IPS DF 4.7 (cell line): ENCODE results near the gene COL21A1.
"Not testable (repeated sequence)": the region's sequence is repeated elsewhere in the genome, so short reads cannot be mapped to it uniquely, and the experiment has no call there.

Source experiments
- DNase-seq: peaks from one replicate; pipeline ENCODE4 v3.0.0-alpha.2; 2013; ENCODE audit warnings: low spot score; ENCODE audit errors: extremely low read depth

The COL21A1 gene

DNA sequence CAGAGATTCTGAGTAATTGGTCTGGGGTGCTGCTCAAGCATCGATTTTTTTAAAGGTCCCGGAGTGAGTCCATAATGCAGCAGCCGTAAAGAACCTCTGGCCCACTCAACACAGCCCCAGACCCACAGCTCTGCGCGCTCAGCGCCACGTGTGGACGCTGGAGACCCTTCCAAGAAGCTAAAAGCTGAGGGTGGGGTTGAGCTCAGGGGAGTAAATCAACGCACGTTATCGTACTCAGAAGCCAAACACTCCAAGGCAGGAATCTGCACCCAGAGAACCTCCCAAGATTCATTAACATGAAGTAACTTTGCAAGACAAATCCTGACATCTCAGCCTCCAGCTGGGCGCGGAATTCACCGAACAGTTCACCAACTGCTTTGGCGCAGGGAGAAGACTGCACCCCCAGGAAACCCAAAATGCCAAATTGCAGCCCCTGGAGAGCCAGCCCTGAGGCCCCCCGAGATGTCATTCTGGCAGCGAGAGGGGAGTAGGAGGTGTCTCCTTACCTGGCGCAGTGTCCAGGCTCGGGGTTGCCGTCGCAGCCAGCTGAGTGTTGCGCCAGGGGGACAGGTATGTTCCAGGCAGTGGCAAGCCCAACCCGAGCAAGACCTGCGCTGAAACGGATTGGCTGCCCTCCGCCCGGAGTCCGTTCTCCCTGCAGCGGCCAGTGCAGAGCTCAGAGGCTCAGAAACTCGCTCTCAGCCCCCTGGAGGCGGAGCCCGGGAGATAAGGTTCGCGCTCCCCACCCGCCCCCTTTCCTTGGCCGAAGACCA, at the start of gene COL21A1:
Gene COL21A1 (minus strand): TSS at position 700 of the 773 bp plus-strand sequence. CDS start 64,962 bp downstream, outside the sequence.
- peak; percentile 75 for DNase-seq

DNA sequence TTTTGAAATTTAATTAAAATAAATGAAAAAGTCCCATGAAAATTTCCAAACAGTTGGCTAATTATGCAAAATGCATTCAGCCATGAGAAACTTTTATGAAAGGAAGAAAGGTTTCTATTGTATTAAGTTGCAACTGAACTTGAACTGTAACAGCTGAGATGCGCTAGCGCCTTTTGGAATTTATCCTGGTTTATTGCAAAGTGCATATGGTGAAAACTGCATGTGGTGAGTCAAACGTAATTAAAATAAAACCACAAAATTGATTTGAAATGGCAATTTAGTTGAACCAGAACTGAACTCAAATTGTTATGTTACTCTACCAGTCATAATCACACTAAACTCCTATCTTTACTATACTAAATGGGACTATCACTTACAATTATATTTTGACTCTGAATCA, 46.4 kb upstream of the COL21A1 start:
- DNase-seq = no peak

DNA sequence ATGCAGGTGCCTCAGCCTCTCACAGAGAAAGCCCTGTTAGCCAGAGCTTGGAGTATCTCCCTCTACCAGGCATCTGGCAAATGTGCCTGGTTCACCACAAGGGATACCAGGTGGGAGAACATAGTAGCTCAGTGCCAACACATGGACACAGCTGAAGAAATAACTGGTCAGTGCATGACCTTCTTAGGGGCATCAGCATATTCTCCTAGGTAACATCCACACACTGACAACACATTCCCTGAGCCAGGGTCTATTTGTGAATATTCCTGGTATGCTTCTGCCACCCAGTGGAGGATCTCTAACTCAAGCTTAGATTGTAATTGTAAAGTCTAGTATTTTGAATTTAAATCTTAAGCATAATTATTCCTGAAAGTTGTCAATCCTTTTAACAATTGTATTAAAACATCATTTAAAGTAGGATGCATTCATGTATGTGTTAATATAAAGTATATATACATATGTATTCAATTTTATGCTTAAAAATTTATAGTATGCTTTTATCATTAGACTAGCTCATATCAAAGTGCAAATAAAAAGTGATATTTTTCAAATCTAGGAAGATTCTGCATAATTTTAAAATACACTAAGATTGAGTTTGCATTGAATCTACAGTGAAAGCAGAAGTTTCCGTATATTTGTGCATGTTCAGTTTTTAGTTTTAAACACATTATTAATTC, 45.3 kb upstream of the COL21A1 start:
- peak; percentile 36 for DNase-seq

DNA sequence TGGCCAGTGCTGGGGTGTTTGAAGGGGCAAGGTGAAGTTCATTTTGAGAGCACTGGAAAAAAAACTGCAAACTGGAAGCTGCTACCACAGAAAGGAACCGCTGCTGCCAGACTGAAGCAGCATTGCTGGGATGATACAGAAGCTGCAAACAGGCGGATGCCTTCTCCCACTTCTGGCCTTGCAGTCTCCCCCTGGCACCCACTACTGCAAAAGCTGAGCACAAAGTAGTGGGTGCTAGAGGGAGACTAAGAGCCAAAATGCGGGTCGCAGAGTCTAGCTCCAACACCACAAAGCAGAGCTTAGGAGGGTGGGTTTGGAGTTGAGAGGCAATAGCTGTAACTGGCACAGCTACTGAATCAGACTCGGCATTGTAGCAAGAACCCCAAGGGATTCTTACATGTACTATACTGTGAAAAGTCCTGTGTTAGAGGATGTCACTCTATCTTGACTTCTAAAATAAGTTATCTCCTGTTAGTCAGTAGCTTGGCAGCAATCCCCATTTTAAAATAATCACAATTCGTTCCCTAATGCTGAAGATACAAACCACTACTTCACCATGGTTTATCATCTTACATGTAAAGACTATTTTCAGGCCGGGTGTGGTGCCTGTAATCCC, 44.0 kb upstream of the COL21A1 start:
- DNase-seq = no peak

DNA sequence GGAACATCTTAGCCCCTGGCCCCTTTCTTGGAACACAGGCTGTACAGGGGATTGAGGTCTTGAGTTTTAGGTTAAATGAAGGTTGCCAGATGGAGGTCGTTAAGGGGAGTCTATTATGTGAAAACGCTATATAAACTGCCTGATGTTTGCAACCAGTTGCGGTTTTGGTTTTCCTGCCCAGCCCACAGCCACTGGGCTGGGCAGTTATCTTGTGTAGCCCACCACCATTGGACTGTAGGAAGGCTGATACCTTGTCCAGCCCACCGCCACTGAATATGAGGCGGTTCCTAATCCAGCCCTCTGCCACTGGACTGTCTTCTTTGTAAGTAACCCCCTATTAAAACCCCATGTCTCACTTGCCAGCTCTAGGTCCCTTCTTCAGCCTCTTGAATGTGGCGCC, 42.3 kb upstream of the COL21A1 start:
- DNase-seq = no peak

DNA sequence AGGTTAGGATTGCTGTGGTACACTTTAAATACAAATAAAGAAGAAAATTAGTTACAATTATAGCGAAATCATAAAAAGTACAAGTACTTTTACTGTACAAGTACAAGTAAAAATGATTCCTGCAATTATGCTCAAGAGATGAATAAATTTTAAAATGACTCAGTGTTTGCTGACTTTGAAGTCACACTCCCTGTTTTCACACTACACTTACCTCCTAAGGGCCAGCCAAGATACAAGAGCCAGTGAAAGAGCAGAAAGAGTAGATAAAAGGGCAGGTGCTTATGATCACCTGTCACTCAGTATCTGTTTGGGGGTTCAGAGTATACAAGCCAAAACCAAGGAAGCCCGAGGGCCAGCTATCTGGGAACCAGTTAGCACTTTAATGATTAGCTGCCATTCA, 41.0 kb upstream of the COL21A1 start:
- no peak for DNase-seq

DNA sequence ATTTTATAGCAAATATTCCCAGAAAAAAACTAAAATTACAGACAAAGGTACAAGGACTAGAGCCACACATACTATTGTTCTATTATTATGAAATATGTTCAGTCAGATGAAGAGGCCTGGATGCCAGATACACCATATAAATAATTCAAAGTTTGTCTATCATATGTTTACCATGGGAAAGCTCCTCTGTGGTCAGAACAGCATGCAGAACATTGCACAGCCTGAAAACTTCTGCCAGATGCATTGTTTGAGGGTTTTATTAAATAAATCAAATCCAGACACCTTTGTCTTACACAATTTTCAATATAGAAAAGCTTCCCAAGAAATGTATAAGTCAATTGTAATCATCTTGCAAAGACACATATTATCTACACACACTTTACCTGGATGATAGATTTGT, 35.0 kb upstream of the COL21A1 start:
- DNase-seq = no peak

DNA sequence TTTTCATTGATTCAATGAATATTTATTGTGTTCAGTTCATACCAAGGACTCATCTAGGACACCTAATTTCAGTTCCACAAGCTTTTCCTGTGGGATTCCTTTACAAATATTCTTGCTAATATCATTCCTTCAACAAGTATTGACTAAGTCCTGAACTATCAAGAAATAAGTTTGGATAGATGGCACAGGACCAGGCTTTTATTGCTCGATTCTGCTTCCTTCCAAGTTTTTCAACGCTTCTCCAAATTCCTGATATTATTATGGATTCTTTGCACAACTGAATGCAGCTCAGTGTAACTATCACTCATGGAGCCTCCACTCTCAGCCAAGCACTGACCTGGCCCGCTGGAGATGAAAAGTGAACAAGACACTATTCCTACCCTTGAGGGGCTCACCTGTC, 32.7 kb upstream of the COL21A1 start:
- DNase-seq = no peak

DNA sequence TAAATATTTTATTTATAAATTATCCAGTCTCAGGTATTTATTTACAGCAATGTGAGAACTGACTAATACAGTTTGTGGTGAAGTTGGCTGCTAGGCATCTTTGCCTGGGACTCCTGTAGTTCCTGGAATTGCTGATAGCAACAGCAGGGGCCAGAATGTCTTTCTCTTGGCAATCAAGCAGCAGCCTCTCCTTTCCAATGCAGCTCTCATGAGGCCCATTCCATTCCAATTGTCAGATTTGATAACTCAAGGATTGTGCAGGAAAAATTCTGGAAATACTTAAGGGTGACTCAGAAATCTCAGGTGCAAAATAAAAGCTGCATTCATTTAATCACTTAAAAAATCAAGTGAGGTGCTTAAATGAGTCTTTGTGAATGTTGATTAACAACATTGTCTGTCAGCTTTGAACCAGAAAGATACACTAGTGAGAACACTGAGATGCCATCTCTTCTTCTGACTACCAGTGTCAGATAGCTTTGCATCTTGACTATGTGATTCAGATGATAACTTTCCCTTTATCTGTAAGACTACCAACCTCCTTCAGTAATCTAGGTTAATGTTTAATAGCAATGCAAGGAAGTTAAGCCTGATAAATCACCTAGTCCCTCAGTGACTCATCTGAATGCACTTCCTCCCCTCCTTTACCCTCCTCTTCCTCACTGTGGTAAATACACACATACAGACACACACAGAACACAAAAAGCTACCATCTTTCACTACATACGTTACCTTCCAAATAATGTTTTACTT, 32.1 kb upstream of the COL21A1 start:
- no peak for DNase-seq

DNA sequence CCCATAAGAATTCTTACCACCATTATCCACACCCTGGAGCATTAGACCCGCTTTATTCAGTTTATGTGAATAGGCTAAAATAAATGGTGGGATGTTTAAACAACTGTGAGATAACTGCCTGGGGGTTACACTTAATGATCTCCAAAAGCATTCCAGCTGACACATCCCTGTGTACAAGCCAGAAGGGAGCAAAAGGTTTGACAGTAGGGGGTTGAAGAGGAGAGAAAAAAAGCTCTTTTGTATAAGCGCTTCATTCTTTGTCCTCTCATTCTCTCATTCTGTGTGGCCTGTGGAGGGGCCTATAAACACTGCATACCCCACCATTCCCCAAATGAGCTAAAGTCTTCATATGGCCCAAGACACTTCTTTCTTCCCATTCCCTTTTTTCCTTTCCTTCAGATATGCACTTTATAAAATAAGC, 30.8 kb upstream of the COL21A1 start:
- DNase-seq = no peak

DNA sequence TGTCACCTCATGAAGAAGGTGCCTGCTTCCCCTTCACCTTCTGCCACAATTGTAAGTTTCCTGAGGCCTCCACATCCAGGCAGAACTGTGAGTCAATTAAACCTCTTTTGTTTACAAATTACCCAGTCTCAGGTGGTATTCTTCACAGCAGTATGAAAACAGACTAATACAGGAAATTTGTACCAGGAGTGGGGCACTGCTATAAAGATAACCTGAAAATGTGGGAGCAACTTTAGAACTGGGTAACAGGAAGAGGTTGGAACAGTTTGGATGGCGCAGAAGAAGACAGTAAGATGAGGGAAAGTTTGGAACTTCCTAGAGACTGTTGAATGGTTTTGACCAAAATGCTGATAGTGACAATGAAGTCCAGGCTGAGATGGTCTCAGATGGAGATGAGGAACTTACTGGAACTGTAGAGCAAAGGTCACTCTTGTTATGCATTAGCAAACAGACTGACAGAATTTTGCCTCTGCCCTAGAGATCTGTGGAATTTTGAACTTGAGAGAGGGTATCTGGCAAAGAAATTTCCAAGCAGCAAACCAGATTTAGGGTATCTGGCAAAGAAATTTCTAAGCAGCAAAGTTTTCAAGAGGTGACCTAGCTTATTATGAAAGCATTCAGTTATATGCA, 23.5 kb upstream of the COL21A1 start:
- no peak for DNase-seq

DNA sequence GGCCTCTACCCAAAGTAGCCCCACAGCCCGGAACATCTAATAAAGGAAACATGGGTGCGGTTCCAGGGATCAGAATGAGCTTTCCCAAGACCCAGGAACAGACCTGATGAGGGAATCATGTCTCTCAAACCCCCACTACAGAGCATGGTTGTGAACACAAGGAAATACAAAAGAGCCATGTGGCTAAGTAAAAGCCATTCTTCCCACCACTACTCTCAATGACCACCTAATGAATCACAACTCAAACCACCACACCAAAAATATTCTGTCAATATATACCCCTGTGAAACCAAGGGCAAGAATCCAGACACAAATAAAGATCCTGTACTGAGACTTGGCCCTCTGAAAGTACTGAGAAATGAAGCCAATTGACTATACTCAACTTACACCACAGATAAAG, 20.9 kb upstream of the COL21A1 start:
- no peak for DNase-seq

DNA sequence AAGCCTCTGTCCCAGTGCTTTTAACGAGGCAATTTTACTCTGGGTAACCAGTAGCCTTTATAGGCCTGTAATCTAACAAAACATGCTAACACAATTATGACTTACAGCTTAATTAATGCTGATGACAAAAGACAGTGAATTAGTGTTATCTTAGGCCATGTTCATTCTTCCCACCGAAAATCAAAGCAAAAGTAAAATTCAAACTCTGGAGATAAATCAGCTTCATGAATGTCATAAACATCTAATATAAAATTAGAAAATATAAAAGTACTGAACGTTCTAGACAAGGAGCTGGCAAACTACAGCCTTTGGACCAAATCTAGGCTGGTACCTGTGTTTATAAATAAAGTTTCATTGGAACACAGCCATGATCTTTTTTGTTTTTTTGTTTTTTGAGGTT, 18.6 kb upstream of the COL21A1 start:
- no peak for DNase-seq

DNA sequence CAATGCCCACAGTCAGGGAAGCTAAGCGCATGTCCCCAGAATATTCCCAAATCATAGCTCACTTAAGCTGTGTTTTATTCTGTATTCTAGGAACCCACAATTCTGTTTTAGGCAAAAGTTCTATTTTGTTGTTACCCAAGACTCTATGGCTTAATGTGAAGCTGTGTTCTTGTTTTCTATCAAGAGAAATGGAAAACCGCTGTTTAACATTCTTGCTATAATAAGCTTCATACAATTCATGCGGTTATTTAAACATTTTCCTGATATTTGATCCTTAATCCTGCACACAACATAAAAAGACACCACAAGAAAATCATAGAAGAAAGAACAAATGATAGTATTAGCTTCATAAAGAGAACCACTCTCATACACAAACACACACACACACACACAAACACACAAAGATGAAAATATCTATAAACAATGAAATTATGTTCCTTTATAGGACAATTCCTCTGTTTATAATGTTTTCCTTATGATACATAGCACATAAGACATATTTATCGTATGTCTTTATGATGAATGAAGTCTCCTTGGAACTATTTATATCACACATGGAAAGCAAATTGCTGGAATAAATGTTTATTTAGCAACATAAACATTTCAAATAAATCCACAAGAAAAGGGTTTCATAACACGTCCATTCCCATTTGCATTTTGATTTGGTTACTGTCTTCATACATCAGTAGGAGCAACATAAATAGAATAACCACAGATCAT, 16.4 kb upstream of the COL21A1 start:
- DNase-seq = no peak

DNA sequence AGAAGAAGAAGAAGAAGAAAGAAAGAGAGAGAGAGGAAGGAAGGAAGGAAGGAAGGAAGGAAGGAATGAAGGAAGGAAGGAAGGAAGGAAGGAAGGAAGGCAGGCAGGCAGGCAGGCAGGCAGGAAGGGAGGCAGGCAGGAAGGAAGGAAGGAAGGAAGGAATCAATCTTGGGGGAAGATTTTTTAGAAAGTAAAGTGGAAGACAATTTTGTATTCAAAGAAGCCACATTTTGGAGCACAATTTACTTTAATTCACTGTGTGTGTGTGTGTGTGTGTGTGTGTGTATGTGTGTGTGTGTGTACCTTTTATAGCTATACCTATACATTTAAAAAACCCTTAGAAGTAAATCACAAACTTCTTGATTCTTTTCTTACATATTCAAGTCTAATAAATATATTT, 13.2 kb upstream of the COL21A1 start:
- DNase-seq = not testable (repeated sequence)

DNA sequence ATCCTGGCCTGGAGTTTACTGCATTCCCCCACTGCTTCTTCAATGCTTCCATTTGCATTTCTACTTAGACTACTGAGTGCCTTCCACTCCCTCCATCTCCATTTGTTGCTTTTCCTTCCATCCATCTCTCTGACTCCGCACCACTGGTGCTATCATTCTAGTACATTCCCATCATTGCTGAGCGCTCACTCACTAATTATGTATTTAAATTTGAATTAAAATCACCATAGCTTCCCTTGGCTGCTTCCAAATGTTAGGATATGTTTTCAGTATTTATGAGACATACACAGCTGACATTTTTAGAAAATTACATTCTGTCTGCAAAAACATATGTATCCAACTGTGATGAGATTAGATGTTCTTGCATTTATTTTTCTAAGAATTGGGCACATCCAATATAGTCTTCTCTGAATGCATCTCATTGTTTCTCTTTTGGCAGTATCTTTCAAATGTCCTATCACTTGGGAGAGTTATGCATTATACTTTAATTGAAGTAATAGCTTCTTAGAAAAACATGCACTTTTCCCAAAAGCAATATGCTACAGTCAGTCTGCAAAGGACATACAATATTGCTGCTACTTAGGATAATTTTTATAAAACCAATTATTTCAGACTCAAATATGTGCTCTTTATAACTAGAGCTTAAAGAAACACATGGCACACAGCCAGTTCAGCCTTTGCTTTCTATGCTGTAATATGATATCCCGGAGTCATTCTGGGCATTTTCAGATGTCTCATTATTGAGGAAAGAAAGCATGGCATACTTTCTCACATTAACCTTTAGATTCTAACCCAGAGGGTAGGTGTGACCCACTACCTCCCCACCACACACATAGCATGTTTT, 12.1 kb upstream of the COL21A1 start:
- no peak for DNase-seq

DNA sequence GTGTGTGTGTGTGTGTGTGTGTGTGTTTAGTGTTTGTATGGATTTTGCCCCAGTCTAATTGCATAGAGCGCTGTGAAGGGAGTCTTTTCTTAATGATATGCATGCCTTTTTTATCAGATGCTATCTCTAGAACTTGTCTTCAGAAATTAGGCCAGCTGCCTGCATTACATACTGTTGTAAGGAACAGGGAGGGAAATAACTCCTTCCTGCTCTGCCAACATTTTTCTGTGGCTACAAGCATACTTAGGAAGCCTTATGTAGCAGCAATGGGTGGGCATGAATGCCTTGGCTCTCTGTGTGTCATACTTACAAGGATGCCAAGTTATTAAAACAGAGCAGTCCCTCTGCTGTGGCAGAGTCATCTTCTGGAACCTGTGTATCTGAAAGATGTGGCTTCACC, 8.0 kb upstream of the COL21A1 start:
- no peak for DNase-seq

DNA sequence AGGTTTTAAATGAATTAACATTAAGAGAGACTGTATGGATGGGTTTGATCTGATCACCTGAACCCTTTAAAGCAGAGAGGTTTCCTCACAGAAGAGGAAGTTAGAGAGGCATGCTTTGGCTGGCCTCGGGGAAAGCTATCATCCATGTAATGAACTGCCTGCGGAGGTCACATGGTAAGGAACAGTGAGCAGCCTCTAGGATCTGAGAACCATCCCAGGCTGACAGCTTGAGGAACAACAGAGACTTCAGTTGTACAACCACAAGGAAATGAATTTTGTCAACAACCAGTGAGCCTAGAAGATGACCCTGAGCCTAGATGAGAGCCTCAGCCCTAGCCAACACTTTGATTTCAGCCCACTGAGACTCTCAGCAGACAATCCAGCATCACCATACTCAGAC, 2.9 kb upstream of the COL21A1 start:
- DNase-seq = no peak

DNA sequence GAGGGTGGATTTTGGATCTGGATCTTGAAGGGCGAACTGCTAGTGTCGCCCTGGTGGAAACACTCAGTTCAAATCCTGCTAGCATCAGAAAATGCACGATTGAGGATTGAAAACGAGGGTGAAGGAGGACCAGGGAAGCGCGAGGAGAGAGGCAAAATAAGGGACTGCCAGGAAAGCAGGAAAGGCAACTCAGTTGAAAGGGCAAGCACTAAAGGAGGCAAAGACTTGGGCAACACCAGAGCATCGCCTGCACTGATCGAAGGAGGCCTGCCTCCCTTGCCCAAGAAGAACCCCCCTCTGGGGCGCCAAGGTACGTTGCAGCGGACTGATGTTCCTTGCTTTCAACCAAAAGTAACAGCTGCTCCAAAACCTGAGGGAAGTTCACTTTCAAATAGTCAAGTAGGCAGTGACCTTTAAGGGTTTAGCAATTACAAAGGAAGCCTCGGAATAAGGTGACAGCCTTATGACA, 308 bp upstream of the COL21A1 start:
- DNase-seq = no peak

DNA sequence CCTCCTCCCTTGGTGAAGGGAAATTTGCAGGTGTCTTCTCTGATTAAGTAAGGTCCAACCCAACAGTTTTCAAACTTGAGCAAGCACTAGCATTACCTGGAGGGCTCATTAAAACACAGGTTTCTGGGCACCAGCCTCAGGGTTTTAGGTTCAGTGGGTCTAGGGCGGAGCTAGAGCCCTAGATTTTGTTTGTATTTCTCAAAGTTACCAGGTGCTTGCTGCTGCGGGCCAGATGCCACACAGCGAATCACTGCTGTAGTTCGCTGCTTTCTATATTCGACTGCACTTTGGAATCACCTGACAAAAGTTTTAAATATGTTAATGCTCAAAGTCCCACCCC, 869 bp downstream of the COL21A1 start:
- no peak for DNase-seq
